Transverse colon (tissue), 4 donors: ENCODE measurements around the gene DENND2A. TPM values are rescaled to one million over a fixed set of nuclear protein-coding genes. Genes with fewer than 3 reads are reported as not detected.
A peak's percentile ranks its signal among the peaks of the same experiment; 100 is the strongest.

Experiments used
- DNase-seq: peaks from one replicate; pipeline ENCODE4 v3.0.0-alpha.2; 2019
- H3K27ac ChIP-seq, 4 donors: fragments of 200-600 bp; sonication (generic); 2 replicates each; pipeline ENCODE4 v1.5.1; 2016 to 2018; ENCODE audit warnings: inconsistent platforms in 4 of 4
- H3K27me3 ChIP-seq: fragments of 200-600 bp; sonication (generic); 2 replicates; pipeline ENCODE4 v1.5.1; 2017; ENCODE audit warnings: inconsistent platforms
- H3K36me3 ChIP-seq, 4 donors: fragments of 200-600 bp; sonication (generic); 2 replicates each; pipeline ENCODE4 v1.5.1; 2017 to 2019; ENCODE audit warnings: inconsistent platforms in 4 of 4
- H3K4me1 ChIP-seq, 4 donors: fragments of 200-600 bp; sonication (generic); 2 replicates each; pipeline ENCODE4 v1.5.1; 2017 to 2020; ENCODE audit warnings: inconsistent platforms in 4 of 4
- H3K4me3 ChIP-seq, 4 donors: fragments of 200-600 bp; sonication (generic); 1 replicate in 1 of 4; 2 replicates in 3 of 4; pipeline versions ENCODE4 v1.5.1 to v1.6.1; 2017 to 2019; ENCODE audit warnings: inconsistent platforms in 4 of 4
- H3K9me3 ChIP-seq, 2 donors: fragments of 200-600 bp; sonication (generic); 2 replicates each; pipeline ENCODE4 v1.5.1; 2017 to 2019; ENCODE audit warnings: inconsistent platforms in 2 of 2
- EP300 ChIP-seq: sonication (generic); formaldehyde crosslinking; IDR thresholded peaks from one replicate; pipeline ENCODE4 v1.6.1; 2017; ENCODE audit warnings: antibody characterized with exemption, low read depth
- POLR2A ChIP-seq: fragments of 450-650 bp; IDR thresholded peaks from one replicate; pipeline ENCODE4 v1.6.1; 2016; ENCODE audit warnings: antibody characterized with exemption, mild to moderate bottlenecking, moderate library complexity
- POLR2AphosphoS5 ChIP-seq, 3 donors: sonication (generic); formaldehyde crosslinking; IDR thresholded peaks; one replicate each; pipeline ENCODE4 v1.6.1; 2016; ENCODE audit warnings: antibody characterized with exemption in 3 of 3
- WGBS, 2 donors: methylation state at CpG; one replicate each; pipeline ENCODE4 v1.1.5; 2018; ENCODE audit warnings: low coverage in 1 of 2; 5-methylcytosine and 5-hydroxymethylcytosine counted together
- in situ Hi-C, 4 donors: fragments of 200-750 bp; cut with MboI; loops; one replicate each; pipeline versions ENCODE4 v1.15.0 to v1.15.1; 2017; ENCODE audit warnings: low sequenced_read_pairs in 3 of 4, low pct_ligation_motif_present in 1 of 4, low pct_unique_long_range_greater_than_20kb in 1 of 4
- intact Hi-C: fragments of 100-400 bp; cut with DNase I; formaldehyde crosslinking; loops from one replicate; pipeline ENCODE4 v1.15.1; 2023; ENCODE audit warnings: low total_unique reads
- total RNA-seq, 4 donors: library from RNA; depleted of rRNA; stranded (reverse); fragments of >200 nt; gene quantifications; one replicate each; pipeline ENCODE4 v1.1.0, GENCODE V29; 2016
- TF ChIP-seq, protein P1 (sequence below), 5 experiments: fragments of 200-600 bp in 3 of 5; fragments of 450-650 bp in 2 of 5; sonication (generic) in 3 of 5; IDR thresholded peaks; 1 replicate in 2 of 5; 2 replicates in 3 of 5; pipeline ENCODE4 v1.5.1; 2016 to 2017; ENCODE audit warnings: antibody characterized with exemption in 5 of 5, inconsistent platforms in 3 of 5, mild to moderate bottlenecking in 2 of 5, moderate library complexity in 1 of 5

The DENND2A gene
- total RNA-seq, 4 donors from 2014 or later: 4.1 to 19.9 (median 7.1) TPM

DNA sequence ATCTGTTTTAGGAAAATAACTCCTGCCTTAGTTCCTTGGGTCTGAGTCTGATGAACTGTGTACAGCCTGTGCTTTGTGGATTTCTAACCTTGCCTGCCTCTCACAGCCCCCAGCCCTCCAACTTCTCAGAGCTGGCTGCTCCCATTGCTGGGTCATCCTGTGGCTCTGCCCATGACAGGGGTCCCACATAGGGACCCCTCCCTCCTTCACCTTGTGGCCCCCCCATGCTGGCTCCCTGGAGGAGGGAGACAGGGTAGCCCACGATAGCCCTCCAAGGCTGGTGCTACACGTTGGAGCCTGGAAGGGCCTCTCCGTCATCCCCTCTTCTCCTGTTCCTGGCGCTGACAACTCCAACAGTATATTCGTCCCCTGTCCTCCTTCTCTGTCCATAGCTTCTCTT is 2.8 kb upstream of the DENND2A start:
- in situ Hi-C loops: no loop called here
- 87% methylated on average over 5 of the region's 5 CpGs; no CpG with 5 or more reads in 1 of the 2 donors for WGBS, 2 donors

DNA sequence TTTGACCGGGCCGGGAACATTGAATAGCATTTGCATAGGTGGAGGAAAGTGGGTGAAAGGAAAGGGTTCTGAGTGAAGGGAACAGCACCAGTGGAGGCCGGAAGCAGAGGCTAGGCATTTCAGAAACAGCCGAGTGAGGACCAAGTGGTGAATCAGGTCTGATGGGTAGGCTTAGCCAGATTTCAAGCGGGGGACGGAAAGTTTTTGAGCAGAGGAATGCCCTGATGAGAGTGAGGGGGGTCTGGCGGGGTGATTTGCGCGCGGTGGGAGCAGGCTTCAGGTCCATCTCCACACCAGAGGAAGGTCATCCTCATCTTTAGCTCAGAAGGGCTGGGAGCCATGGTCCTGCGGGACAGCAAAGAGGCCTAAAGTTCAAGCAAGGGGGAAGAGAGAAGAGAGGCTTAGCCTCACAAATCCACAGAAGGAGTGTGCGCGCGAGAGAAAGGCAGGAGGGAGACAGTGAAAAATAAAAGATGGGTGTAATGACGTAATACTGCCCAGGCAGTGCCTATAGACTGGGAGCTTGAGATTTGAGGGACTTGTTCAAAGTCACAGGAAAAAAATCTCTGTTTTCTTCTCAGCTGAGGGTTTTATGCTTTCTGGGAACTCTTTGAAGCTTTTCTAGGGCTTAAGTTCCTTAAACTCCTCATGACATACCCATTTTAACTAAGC is 1.0 kb upstream of the DENND2A start:
- intact Hi-C loops: loop anchor here (5.0 kb wide), 1 partner anchor 59 kb away; no protein-coding TSS in a partner anchor
- no peak for TF ChIP-seq EP300
- no peak for TF ChIP-seq POLR2A
- no peak for TF ChIP-seq POLR2AphosphoS5 (IDR thresholded peaks at IDR 0.05)
- TF ChIP-seq, protein P1, sequence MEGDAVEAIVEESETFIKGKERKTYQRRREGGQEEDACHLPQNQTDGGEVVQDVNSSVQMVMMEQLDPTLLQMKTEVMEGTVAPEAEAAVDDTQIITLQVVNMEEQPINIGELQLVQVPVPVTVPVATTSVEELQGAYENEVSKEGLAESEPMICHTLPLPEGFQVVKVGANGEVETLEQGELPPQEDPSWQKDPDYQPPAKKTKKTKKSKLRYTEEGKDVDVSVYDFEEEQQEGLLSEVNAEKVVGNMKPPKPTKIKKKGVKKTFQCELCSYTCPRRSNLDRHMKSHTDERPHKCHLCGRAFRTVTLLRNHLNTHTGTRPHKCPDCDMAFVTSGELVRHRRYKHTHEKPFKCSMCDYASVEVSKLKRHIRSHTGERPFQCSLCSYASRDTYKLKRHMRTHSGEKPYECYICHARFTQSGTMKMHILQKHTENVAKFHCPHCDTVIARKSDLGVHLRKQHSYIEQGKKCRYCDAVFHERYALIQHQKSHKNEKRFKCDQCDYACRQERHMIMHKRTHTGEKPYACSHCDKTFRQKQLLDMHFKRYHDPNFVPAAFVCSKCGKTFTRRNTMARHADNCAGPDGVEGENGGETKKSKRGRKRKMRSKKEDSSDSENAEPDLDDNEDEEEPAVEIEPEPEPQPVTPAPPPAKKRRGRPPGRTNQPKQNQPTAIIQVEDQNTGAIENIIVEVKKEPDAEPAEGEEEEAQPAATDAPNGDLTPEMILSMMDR (IDR thresholded peaks at IDR 0.05): no peak
- peaks cover 4 to 29% (median 14%) of the 10 kb centered on the region in 4 donors for H3K4me1 ChIP-seq
- in situ Hi-C loops: no loop called here
- DNase-seq: no peak
- H3K27ac ChIP-seq: peak overlapping the region; percentile 62 to 91 (median 79)
- H3K36me3 ChIP-seq: no peaks in the 10 kb centered on the region
- WGBS, 2 donors: 62 to 68% methylated on average over 11 to 15 of the region's 15 CpGs
- no peaks in the 10 kb centered on the region for H3K9me3 ChIP-seq
- peak overlapping the region in 1 of 4 donors; percentile 58 for H3K4me3 ChIP-seq
- H3K27me3 ChIP-seq: peaks cover 20% of the 10 kb centered on the region

More for the DNA sequence above, 2.8 kb upstream of the DENND2A start:
- no peaks in the 10 kb centered on the region for H3K36me3 ChIP-seq
- TF ChIP-seq EP300 (no peak), POLR2AphosphoS5 (IDR thresholded peaks at IDR 0.05) (no peak), POLR2A (no peak)
- TF ChIP-seq, protein P1 (IDR thresholded peaks at IDR 0.05): no peak
- H3K9me3 ChIP-seq: no peaks in the 10 kb centered on the region
- peaks cover 20% of the 10 kb centered on the region for H3K27me3 ChIP-seq
- no peak overlapping the region for H3K4me3 ChIP-seq
- intact Hi-C loops: loop anchor here (5.0 kb wide), 1 partner anchor 61 kb away; no protein-coding TSS in a partner anchor
- H3K4me1 ChIP-seq: peaks cover 0 to 21% (median 13%) of the 10 kb centered on the region in 4 donors
- DNase-seq: no peak
- no peak overlapping the region for H3K27ac ChIP-seq

DNA sequence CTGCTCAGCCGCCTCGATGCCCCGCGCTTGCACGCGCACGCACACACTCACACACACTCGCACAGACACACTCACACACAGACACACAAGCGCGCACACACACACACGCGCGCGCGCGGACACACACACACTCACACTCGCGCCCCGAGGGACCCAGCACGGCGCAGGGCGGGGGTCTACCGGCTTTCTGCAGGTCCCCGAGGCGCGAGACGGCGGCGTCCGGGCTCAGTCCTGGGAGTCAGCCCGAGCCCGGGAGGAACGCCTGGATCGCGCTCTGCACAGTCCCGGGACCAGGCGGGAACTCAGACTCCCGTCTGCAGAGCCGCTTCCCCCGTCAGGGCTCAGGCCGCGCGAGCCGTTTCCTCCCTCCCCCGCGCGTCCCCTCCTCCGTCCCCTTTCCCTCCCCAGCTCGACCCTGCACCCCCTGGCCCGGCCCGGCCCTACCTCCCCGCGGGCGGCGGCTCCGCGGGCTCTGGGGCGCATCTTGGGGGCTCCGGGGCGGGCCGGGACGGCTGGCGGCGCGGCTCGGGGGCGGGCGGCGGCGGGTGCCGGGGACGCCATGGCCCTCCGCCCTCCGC is 464 bp downstream of the DENND2A start:
- H3K36me3 ChIP-seq: no peaks in the 10 kb centered on the region
- H3K27ac ChIP-seq: peak overlapping the region; percentile 62 to 91 (median 79)
- peak overlapping the region; percentile 33 to 68 (median 53) for H3K4me3 ChIP-seq
- 2 to 3% methylated on average over 16 to 52 of the region's 74 CpGs for WGBS, 2 donors
- no peaks in the 10 kb centered on the region for H3K9me3 ChIP-seq
- in situ Hi-C loops (no loop called here), intact Hi-C loops (loop anchor here (5.0 kb wide), 1 partner anchor 58 kb away; no protein-coding TSS in a partner anchor)
- peak; percentile 38 for DNase-seq
- H3K4me1 ChIP-seq: peaks cover 4 to 36% (median 14%) of the 10 kb centered on the region in 4 donors
- peaks cover 20% of the 10 kb centered on the region for H3K27me3 ChIP-seq
- TF ChIP-seq EP300: no peak
- no peak for TF ChIP-seq POLR2A
- peak in 1 of 3 donors; percentile 30 for TF ChIP-seq POLR2AphosphoS5 (IDR thresholded peaks at IDR 0.05)

DNA sequence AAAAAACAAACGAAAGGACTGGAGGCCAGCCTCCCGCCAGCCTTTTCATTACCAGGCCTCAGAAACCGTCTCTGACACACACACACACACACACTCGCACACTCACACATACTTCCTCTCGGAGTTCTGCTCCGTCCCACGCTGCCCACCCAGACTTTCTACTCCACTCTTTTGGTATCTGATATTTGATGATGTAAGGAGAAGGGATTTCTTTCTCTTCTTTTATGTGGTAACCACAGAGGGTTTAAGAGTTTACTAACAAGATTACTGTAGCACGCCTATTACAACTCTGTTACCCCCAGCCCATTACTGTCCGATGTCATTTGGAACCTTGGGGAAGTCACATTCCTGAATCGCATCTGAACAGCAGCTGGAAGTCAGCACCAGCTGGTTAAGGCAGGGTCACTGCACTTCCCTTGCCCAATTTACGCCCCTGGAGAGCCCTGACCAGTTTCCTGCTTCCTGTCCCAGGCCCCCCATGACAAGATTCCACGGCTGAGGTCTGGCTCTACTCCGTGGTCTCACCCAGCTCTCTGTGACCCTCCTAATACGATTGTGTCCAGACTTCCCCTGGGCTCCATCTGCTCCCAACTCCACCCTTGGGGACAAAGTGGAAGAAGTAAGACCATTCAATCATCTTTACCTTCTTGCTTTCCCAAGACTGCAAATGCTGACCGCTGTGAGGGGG is 1.1 kb downstream of the DENND2A start:
- Histone ChIP-seq H3K9me3 (no peaks in the 10 kb centered on the region), H3K27ac (peak overlapping the region; percentile 62 to 91 (median 79)), H3K27me3 (peaks cover 20% of the 10 kb centered on the region), H3K36me3 (no peaks in the 10 kb centered on the region), H3K4me1 (peaks cover 4 to 36% (median 14%) of the 10 kb centered on the region in 4 donors), H3K4me3 (peak overlapping the region; percentile 33 to 68 (median 53))
- intact Hi-C loops (loop anchor here (5.0 kb wide), 1 partner anchor 57 kb away; no protein-coding TSS in a partner anchor), in situ Hi-C loops (no loop called here)
- no peak for DNase-seq
- TF ChIP-seq POLR2A: no peak
- TF ChIP-seq, protein P1 (IDR thresholded peaks at IDR 0.05): no peak
- no peak for TF ChIP-seq EP300
- peak in 1 of 3 donors; percentile 48 for TF ChIP-seq POLR2AphosphoS5 (IDR thresholded peaks at IDR 0.05)
- 31% methylated on average over 13 to 15 of the region's 15 CpGs for WGBS, 2 donors
